ENCODE measurements around the gene PLEKHM1. TPM values are rescaled to one million over a fixed set of nuclear protein-coding genes. Genes with fewer than 3 reads are reported as not detected.

The PLEKHM1 gene
- total RNA-seq, 4 donors from 2014 or later: 60.4 to 124 (median 94.1) TPM

GRCh38 chr17:45398800-45399199 lies 91.7 kb downstream of the PLEKHM1 start:
- Histone ChIP-seq H3K4me1 (peaks cover 5% of the 10 kb centered on the region), H3K27ac (no peak overlapping the region), H3K27me3 (no peaks in the 10 kb centered on the region), H3K36me3 (peaks cover 89% of the 10 kb centered on the region), H3K4me3 (no peak overlapping the region), H3K9me3 (no peaks in the 10 kb centered on the region)
- WGBS: 70% methylated on average over 5 of the region's 5 CpGs
- TF ChIP-seq POLR2A (IDR thresholded peaks at IDR 0.05) (no peak), EP300 (IDR thresholded peaks at IDR 0.05) (no peak), POLR2AphosphoS5 (IDR thresholded peaks at IDR 0.05) (no peak), CTCF (IDR thresholded peaks at IDR 0.05) (no peak)
- DNase-seq (ENCODE audit: low spot score in 2 of 2): no peak

DNA sequence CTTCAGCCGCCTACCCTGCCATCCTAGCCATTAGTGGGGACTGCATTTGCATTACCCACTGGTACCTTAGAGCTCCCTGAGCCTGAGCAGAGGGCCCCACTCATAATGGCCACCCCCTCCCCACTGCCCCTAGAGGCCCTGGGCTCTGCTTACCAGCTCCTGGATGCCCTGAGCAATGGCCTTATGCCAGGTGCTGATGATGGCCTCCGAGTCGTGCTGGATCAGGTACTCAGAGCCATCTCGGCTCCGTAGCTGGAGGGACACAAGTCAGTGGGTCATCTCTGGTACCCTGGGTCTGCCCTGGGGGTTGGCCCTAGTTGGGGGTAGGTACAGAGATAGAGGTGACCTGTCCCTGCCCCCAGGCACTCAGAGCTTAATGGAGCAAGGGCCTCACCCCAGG lies 92.7 kb downstream of the PLEKHM1 start:
- no peak overlapping the region for H3K27ac ChIP-seq
- peaks cover 5% of the 10 kb centered on the region for H3K4me1 ChIP-seq
- no peaks in the 10 kb centered on the region for H3K27me3 ChIP-seq
- H3K4me3 ChIP-seq: no peak overlapping the region
- H3K36me3 ChIP-seq: peaks cover 79% of the 10 kb centered on the region
- TF ChIP-seq POLR2AphosphoS5 (IDR thresholded peaks at IDR 0.05): no peak
- TF ChIP-seq EP300 (IDR thresholded peaks at IDR 0.05): no peak
- no peaks in the 10 kb centered on the region for H3K9me3 ChIP-seq
- no peak for DNase-seq (ENCODE audit: low spot score in 2 of 2)
- 41% methylated on average over 3 of the region's 5 CpGs for WGBS

- Histone ChIP-seq H3K27me3 (no peaks in the 10 kb centered on the region), H3K4me1 (peaks cover 5% of the 10 kb centered on the region), H3K36me3 (peaks cover 68% of the 10 kb centered on the region), H3K4me3 (no peak overlapping the region), H3K9me3 (no peaks in the 10 kb centered on the region), H3K27ac (no peak overlapping the region)
- no peak for TF ChIP-seq POLR2A (IDR thresholded peaks at IDR 0.05)
- TF ChIP-seq EP300 (IDR thresholded peaks at IDR 0.05): no peak
- TF ChIP-seq POLR2AphosphoS5 (IDR thresholded peaks at IDR 0.05): no peak
- TF ChIP-seq CTCF (IDR thresholded peaks at IDR 0.05): no peak
- no peak for DNase-seq (ENCODE audit: low spot score in 2 of 2)
- 96% methylated on average over 15 of the region's 50 CpGs for WGBS
Measured at GRCh38 chr17:45396496-45397205, 93.9 kb downstream of the PLEKHM1 start.

GRCh38 chr17:45395569-45396415 lies 94.7 kb downstream of the PLEKHM1 start:
- WGBS: 80% methylated on average over 30 of the region's 60 CpGs
- H3K36me3 ChIP-seq: peaks cover 60% of the 10 kb centered on the region
- no peak for TF ChIP-seq POLR2A (IDR thresholded peaks at IDR 0.05)

GRCh38 chr17:45394913-45395568 lies 95.5 kb downstream of the PLEKHM1 start:
- Histone ChIP-seq H3K4me3 (peak overlapping the region; percentile 11), H3K36me3 (peaks cover 53% of the 10 kb centered on the region), H3K4me1 (peaks cover 5% of the 10 kb centered on the region), H3K9me3 (no peaks in the 10 kb centered on the region), H3K27me3 (no peaks in the 10 kb centered on the region), H3K27ac (no peak overlapping the region)
- TF ChIP-seq CTCF (IDR thresholded peaks at IDR 0.05) (peak; percentile 42 to 45), POLR2A (IDR thresholded peaks at IDR 0.05) (no peak), POLR2AphosphoS5 (IDR thresholded peaks at IDR 0.05) (no peak)
- 30% methylated on average over 24 of the region's 30 CpGs for WGBS
- peak in 1 of 2 donors; percentile 86 for DNase-seq (ENCODE audit: low spot score in 2 of 2)

More at GRCh38 chr17:45395569-45396415, 94.7 kb downstream of the PLEKHM1 start:
- no peak for DNase-seq (ENCODE audit: low spot score in 2 of 2)
- no peaks in the 10 kb centered on the region for H3K27me3 ChIP-seq
- no peak overlapping the region for H3K27ac ChIP-seq
- no peaks in the 10 kb centered on the region for H3K9me3 ChIP-seq
- H3K4me3 ChIP-seq: peak overlapping the region; percentile 11
- H3K4me1 ChIP-seq: peaks cover 5% of the 10 kb centered on the region

- Histone ChIP-seq H3K27me3 (no peaks in the 10 kb centered on the region), H3K4me1 (peaks cover 5% of the 10 kb centered on the region), H3K36me3 (peaks cover 48% of the 10 kb centered on the region), H3K27ac (no peak overlapping the region), H3K9me3 (no peaks in the 10 kb centered on the region), H3K4me3 (no peak overlapping the region)
- TF ChIP-seq CTCF (IDR thresholded peaks at IDR 0.05) (no peak), POLR2A (IDR thresholded peaks at IDR 0.05) (no peak), POLR2AphosphoS5 (IDR thresholded peaks at IDR 0.05) (no peak)
- 40% methylated on average over 1 of the region's 4 CpGs for WGBS
- DNase-seq (ENCODE audit: low spot score in 2 of 2): no peak
Measured at GRCh38 chr17:45394564-45394912, 96.0 kb downstream of the PLEKHM1 start.

Data from suprapubic skin (tissue), 4 donors.